HG03025 (cell line): ENCODE measurements around the gene HVCN1.
"Not testable (repeated sequence)": the region's sequence is repeated elsewhere in the genome, so short reads cannot be mapped to it uniquely, and the experiment has no call there.

Experiments used
- ATAC-seq: cut with Tn5 transposase; IDR thresholded peaks from one replicate; pipeline ENCODE4 v1.9.1; 2021; ENCODE audit warnings: mild to moderate bottlenecking, moderate library complexity; ENCODE audit not compliant: unreplicated experiment, low FRiP score

Gene HVCN1

DNA sequence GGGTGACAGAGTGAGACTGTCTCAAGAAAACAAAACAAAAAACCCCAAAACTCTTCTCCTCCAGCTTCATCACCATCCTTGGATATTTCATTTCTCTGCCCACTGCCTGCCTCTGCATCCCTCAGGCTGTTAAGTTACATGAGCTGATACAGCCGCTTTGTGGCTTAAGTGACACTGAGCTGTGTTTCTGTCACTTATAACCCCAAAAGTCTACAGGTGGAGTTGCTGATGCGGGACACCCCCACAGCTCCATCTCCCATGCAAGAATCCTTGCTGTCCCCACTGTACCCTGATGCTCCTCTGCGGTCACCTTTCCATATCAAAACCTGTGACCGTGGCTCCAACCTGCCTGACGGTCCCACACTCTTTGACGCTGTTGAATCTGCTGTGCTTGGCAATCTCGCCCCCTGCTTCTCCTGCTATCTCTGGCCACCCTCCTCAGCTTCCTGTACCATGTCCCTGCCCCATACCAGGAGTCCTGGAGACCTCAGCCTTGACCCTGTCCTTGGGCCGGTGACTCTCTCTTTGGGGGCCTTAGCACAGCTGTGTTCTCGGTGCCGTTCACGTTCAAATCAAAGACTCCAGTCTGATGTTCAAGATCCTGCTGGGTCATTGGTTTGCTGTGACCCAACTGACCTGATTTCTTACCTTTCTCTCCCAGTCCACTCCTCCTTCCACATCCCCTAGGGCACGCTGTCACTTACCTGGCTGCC is 20.3 kb downstream of the HVCN1 start:
- ATAC-seq, result no peak

DNA sequence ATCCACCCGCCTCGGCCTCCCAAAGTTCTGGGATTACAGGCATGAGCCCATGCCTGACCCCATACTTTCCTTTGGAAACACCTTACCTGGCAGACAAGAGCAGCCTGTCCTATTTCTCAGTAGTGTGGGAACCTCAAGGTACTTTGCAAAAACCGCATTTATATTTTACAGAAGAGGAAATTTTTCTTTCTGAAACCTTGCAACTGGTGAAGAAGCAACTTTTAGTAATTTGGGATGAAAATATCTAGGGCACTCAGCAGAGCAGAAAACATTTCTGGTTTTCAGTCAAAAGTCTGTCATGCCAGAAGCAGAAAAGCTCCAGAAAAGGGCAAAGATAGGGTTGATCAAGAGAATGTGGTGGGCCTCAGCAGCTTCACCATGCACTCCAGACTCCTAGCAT is 21.2 kb downstream of the HVCN1 start:
- ATAC-seq, result no peak

DNA sequence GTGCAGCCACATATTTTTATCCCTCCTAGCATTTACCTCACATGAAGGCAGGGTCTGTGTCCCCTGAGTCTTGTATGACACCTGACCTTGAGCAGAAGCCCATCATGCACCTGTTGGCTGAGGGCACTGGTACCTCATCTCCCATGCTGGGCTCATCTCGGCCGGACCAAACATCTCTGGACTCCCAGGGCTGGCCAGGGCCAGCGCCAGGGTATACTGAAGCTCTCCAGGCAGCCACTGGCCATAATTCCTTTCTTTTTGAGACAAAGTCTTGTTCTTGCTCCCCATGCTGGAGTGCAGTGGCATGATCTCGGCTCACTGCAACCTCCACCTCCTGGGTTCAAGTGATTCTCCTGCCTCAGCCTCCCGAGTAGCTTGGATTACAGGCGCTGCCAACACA is 22.0 kb downstream of the HVCN1 start:
- no peak for ATAC-seq

DNA sequence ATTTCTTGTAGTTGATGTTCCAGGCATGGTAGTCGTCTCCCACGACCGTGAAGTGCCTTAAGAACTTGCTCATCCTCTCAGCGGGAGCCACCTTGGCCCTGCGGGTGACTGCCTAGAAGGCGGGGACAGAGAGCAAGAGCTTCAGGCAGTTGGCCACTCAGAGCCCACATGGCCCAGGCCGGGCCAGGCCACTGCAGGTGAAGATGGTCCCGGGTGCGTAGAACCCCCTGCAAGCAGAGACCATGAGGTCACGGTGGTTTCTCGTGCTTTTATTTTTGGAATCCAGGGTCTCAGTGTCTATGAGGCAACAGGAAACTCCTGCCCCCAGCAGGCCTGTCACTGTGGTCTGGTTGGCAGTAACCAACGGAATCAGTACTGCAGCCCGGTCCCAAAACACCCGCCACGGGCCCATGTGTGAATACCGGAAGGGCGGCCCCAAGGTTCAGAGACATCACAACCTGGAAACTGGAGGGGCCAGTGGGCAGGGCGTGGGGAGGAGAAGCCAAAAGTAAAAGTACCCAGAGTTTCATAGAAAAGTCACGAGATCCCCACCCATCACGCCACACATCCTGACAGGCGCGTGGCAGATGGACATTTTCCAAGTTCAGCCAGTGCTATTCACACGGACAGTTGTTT is 27.5 kb downstream of the HVCN1 start:
- peak; percentile 82 for ATAC-seq

DNA sequence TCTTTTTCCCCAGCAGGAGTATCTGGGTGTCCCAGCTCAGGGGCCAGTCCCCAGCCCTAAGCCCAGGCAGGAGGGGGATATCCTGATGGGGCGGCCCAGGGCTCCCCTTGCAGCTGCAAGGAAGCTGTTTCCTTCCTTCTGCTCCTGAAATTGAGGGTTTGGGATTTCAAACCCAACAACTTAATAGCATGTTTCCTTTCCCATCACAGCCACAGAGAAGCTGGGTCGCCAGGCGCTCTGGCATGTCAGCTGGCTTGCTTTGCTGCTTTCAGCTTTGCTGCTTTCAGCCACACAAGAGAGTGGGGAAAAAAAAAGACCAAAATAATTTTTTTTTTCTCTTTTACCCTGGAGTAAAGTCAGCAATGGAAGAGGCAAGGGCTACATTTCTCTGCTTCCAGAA is 30.0 kb downstream of the HVCN1 start:
- ATAC-seq, result no peak

DNA sequence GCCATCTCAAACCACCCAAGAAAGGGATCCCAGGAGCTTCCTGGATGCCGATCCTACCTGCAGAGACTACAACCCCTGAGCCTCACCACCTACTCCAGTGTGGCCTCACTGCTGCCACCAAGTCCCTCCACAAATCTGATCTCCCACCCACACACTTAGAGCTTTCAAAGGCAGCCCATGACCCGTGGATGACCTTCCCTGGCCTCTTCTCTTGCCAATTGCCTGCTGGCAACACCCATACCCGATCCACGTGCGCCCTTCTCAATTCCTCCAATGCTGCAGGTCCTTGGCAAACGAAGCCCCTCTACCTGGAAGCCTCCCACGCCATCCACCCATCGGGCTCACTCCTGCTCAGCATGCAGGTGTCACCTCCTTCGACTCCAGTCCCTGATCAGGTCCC is 30.7 kb downstream of the HVCN1 start:
- ATAC-seq, result no peak

DNA sequence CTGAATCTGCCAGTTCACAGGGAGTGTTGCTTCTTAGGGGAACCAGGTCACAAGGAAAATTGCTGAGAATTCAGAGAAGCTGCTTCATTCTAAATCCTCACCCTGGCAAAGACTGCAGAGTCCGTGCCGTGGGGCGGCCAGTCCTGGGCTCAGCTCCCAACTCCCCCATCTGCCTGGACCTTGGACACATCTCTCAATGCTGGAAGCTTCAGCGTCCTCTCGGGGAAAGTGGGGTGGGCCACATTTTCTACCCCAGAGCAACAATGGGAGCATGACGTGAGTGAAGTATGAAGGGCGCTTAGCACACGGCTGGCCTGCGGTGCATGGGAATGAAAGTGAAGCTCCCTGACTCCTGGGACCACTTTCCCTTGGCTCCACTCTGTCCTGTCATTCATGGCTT is 31.2 kb downstream of the HVCN1 start:
- no peak for ATAC-seq

DNA sequence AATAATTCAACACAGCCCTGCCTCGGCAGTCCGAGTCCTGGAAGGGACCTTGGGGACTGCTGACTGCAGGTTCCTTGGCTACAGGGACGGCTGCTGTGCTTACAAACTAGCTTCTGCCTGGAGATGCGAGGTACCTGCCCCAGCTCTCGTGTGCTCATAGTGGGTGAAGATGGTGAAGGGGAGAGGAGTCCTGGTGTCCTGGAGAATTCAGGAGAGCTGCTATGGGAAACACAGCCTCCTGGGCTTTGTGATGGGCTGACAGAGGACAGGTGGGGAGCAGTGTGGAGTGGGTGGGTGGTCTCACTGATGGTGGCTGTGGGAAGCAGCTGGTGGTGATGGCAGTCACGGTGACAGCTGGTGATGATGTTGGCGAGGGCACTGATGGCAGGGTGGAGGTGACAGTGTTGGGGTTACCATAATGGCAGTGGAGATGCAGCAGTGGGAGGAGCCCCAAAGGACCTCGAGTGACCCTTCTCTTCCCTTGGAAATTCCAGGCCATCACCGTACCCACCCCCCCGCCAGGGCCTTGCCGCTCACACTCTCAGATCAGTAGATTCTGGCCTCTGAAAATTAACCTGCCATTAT is 32.8 kb downstream of the HVCN1 start:
- no peak for ATAC-seq

DNA sequence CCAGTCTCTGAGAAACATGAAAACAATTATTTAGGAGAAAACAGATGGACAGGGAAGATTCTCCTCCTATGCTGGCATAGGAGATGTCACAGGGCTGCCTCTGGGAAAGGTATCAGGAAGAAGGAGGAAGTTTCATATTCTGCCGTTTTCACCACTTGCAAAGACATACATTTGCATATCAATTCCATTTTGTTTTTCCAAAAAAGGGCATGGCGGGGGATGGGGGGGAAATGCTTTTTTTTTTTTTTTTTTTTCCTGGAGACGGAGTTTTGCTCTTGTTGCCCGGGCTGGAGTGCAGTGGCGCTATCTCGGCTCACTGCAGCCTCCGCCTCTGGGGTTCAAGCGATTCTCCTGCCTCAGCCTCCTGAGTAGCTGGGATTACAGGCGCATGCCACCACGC is 34.7 kb downstream of the HVCN1 start:
- not testable (repeated sequence) for ATAC-seq

DNA sequence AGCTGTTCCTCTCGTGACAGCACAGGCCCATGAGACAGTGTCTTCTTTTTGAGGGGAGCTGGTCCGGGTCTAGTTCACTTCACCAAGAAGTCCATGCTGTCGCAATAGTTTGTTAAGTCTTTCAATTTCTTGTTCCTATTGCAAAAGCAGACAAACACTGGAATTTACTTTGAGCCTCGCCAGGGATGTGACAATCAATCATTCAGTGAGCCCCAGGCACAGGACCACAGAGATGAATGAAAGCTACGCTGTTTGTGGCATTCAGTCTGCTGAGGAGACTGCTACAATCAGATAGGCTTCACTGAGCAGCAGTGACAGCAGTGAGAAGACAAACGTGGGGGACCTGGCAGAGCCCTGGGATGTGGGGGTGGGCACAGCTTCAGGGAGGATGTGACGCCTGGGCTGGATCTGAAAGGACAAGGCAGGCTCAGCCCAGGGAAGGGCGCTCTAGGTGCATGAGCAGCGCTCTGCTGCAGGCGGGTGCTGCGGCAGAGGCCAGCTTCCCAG is 39.5 kb downstream of the HVCN1 start:
- no peak for ATAC-seq

DNA sequence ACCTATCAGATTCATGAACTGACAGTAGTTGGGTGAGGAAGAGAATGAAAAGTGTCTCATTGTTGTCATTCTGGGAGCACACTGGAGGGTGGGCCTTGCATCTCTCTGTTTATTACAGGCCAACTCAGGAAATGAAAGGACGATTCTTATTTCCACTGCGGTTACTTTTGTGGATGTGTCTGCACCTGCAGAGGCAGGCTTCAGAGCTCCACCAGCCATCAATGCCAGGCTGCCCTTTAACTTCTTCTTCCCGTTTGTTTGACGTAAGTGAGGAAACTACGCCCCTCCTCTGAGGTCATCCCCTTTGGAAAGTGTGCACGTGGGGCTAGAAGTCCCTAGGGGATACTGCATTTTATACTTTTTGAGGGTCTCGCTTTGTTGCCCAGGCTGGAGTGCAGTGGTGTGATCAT is 41.3 kb downstream of the HVCN1 start:
- ATAC-seq, result no peak

DNA sequence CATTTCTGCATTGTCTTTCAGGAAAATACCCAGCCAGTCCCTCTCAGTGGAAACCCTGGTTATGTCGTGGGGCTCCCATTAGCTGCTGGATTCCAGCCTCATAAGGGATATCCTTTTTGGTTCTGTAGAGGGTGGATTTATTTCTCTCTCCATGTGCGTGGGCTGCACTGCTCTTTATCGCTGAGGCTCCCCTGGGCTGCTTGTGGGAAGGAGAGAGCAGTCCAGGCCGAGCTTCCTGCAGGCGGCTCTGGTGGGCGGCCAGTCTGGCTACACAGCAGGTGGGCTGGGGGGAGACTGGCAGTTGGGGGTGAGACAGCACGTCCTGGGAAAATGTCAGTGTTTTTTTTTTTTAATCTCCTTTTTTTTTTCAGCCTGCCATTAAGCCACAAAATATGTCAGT is 47.4 kb downstream of the HVCN1 start:
- ATAC-seq, result no peak

DNA sequence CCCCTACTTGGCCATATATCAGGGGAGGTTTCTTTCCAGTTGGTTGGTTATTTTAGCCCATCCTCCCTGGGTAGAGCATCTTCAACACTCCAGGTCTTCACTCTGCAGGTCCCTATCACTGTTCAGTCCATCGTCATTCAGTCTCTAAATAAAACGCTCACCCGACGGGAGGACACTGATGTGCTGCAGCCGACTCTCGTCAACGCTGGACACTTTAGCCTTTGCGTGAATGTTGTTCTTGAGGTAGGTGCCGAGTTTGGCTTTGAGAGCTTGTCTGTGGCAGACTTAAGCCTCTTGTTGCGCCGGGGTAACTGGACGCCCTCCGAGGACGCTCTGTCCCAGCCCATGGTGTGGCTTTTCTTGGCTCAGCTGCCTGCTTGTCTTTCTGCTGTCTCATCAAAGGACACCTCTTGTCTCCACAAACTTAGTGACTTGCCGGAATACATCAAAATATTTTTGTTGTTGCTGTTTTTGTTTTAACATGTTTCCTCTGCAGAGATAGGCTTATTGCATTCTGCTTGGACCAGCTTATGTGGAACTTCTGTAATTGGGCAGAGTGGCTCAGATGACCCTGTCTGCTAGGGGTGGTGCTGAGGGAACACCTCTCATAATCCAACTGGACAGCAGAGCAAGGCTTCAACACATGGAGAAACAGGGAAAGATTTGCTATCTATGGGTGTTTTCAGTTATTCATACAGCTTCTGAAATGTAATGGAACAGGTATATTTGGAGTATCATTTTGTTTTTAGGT is 48.5 kb downstream of the HVCN1 start:
- no peak for ATAC-seq

DNA sequence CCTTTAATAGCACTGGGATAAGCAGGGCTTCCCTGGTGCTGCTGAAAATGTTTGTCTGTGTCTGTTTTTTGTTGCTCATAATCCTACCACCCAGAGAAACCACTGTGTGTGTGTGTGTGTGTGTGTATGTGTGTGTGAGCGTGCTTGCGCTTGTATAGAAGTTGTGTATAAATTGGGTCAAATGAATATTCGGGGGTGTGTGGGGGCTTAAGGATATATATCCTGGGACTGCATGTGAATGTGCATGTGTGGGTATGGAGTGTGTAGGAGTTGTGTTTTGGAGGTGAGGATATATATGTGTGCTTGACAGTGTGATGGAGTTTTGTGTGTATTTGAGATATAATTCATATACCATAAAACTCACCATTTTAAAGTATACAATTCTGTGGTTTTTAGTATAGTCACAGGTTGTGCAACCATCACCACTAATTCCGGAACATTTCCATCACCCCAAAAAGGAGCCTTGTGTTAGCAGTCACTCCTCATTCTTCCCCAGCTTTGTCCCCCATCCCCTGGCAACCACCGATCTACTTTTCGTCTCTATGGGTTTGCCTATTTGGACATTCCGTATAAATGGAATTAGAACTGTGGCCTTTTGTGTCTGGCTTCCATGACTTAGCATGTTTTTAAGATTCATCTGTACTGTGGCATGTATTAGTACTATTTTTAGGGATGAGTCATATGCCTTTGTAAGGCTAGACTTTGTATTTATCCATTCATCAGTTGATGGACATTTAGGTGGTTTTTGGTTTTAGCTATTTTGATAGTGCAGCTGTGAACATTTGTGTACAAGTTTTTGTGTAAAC is 49.4 kb downstream of the HVCN1 start:
- ATAC-seq, result no peak

DNA sequence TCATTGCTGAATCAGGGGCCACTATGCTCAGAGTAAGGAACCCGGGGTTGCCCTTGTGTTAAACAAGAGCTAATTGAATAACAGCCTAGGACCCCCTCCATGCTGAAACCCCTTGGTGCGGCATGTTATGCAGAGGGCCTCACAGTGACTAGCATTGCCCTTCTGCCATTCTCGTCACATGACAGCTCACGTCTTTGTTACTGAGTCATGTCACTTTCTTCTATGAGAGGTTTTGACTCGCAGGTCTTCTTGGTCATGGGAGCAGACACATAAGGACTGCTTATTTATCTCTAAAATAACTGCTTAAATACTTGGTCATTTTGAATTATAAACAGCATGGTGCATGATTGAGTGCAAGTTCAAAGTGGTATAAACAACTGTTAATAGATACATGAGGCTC is 50.1 kb downstream of the HVCN1 start:
- no peak for ATAC-seq

DNA sequence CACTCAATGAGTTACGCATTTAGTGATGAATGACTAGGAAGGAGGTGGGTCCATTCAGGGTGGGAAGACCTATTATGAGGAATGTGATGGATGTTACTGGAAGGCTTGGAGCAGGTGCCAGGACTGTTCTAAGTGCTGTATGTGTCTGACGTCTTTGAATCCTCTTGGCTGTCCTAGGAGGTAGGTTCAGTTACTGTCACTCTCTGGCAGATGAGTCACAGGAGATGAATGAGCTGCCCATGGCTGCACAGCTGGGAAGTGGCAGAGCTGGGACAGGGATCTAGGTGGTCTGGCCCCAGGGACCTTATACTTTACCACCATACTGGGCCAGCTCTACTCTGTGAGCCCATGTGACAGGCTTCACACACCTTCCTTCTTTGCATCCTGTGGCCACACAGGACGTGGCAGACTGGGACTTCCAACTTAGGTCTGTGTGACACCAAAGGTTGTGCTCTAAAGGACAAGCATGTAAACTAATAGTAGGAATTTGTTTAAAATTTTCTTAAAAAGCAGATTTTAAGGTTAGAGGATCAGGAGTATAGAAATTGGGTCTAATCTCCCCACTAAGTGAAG is 51.0 kb downstream of the HVCN1 start:
- ATAC-seq, result no peak

DNA sequence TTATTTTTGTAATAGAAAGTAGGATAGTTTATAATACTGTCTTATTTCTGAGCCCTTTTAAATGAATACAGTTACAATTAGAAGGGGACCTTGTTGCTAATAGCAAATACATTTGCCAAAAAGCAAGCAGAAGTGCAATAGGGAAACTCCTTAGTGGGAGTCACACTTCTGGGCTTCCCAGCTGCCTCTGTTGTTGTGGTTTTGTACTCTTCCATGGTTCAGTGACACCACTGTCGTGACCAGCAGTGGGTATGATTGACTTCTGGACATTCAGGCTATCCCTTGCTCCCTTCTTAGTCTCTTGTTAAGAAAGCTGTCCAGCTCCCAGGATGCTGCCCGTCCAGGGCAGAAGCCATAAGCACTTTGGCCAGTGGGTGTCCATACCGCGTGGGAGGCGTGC is 52.4 kb downstream of the HVCN1 start:
- ATAC-seq, result no peak

DNA sequence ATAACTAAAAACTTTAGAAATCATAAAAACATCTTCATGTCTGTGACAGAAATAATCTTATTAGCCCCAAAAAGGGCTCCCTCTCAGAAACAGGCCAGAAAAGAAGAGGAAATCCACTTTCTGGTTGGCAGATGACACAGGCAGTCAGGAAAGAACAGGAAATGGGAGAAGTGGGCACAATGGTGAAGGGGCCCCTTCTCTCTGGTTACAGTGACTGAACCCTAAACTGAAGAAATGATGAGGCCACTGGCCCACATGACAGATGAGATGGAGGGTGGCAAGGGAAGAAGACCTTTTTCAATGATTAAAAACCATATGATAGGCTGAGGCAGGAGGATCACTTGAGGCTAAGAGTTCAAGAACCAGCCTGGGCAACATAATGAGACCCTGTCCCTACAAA is 53.9 kb downstream of the HVCN1 start:
- ATAC-seq, result no peak

DNA sequence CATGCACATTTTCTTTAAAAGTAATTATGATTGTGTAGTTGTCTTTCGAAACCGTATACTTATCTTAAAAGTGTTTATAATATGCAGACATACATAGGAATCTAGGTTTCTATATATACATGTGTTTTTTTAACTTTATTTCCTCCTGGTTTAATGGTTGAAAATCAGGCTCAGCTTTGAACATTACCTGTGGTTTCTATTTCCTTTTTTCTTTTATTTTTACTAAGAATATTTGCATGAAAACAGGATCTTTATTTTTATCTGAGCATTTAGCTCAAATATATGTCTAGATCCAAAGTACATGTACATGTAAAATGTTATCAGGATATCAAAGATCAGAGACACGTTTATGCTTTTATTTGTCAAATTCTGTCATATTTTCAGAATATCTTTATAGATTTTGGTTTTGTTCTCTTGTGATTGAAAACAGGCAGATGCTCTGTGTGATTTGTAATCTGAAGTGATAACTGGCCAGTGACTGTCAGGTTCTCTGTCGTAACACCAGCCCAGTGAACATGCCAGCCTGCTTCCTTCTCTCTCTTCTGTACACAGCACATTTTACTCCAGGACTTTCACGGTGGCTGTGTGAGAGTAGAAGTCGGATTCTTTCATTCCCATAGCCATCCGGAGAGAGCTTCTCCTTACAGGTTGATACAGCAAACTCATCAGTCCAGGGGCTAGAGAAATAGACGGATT is 61.3 kb downstream of the HVCN1 start:
- no peak for ATAC-seq
